Smooth muscle cell (in vitro differentiated cells): ENCODE measurements around the gene C17orf67. TPM values are rescaled to one million over a fixed set of nuclear protein-coding genes. Genes with fewer than 3 reads are reported as not detected.

Experiments
- DNase-seq: peaks from one replicate; lab custom pipeline; 2025; ENCODE audit not compliant: unreplicated experiment; lab: John Stamatoyannopoulos, UW
- H2AFZ ChIP-seq: fragments of 200-600 bp; sonication (generic); 2 replicates; pipeline ENCODE4 v1.6.0; 2016; ENCODE audit warnings: antibody characterized with exemption, low read depth, mild to moderate bottlenecking
- H3F3A ChIP-seq: fragments of 200-600 bp; sonication (generic); 2 replicates; pipeline ENCODE4 v1.6.0; 2017; ENCODE audit warnings: antibody characterized with exemption, low read depth
- H3K27ac ChIP-seq: fragments of 200-600 bp; sonication (generic); 2 replicates; pipeline ENCODE4 v1.5.1; 2016; ENCODE audit warnings: low read depth, mild to moderate bottlenecking
- H3K27me3 ChIP-seq: fragments of 200-600 bp; sonication (generic); 2 replicates; pipeline ENCODE4 v1.6.1; 2016; ENCODE audit warnings: low read depth, mild to moderate bottlenecking
- H3K36me3 ChIP-seq: fragments of 200-600 bp; sonication (generic); 2 replicates; pipeline ENCODE4 v1.5.1; 2016; ENCODE audit warnings: low read depth
- H3K4me1 ChIP-seq: fragments of 200-600 bp; sonication (generic); 2 replicates; pipeline ENCODE4 v1.5.1; 2016; ENCODE audit warnings: low read depth
- H3K4me2 ChIP-seq: fragments of 200-600 bp; sonication (generic); 2 replicates; pipeline ENCODE4 v1.6.0; 2016; ENCODE audit warnings: mild to moderate bottlenecking
- H3K4me3 ChIP-seq: fragments of 200-600 bp; sonication (generic); 2 replicates; pipeline ENCODE4 v1.5.1; 2016; ENCODE audit warnings: mild to moderate bottlenecking
- H3K79me2 ChIP-seq: fragments of 200-600 bp; sonication (generic); 2 replicates; pipeline ENCODE4 v1.6.0; 2016; ENCODE audit warnings: low read depth, mild to moderate bottlenecking
- H3K9ac ChIP-seq: fragments of 200-600 bp; sonication (generic); 2 replicates; pipeline ENCODE4 v1.6.0; 2016; ENCODE audit warnings: low read depth
- H3K9me3 ChIP-seq: fragments of 200-600 bp; sonication (generic); replicated peaks from 2 replicates; pipeline ENCODE4 v1.5.1; 2016; ENCODE audit warnings: low read depth
- H4K20me1 ChIP-seq: fragments of 200-600 bp; sonication (generic); 2 replicates; pipeline ENCODE4 v1.6.0; 2016; ENCODE audit warnings: low read depth
- CTCF ChIP-seq: fragments of 200-600 bp; sonication (generic); IDR thresholded peaks from 2 replicates; pipeline ENCODE4 v1.5.1; 2017; ENCODE audit warnings: borderline replicate concordance, mild to moderate bottlenecking, antibody characterized with exemption; ENCODE audit not compliant: insufficient read depth, poor library complexity, severe bottlenecking
- WGBS: methylation state at CpG from one replicate; pipeline ENCODE4 v1.1.7; 2016; ENCODE audit warnings: low lambda C conversion rate; 5-methylcytosine and 5-hydroxymethylcytosine counted together
- polyA plus RNA-seq: library from polyadenylated mRNA; unstranded; fragments of >200 nt; fragmentation: Nextera tagmentation; extraction: Ambion mirVana; gene quantifications from 2 replicates; pipeline ENCODE4 v1.2.1, GENCODE V29; 2016
- total RNA-seq: library from RNA; depleted of rRNA; stranded (reverse); fragments of >200 nt; gene quantifications from 2 replicates; pipeline ENCODE4 v1.2.3, GENCODE V29; 2014

The C17orf67 gene
- total and polyA plus RNA-seq, 2 experiments from 2014 or later: 0.47 TPM; not detected in 1

GRCh38 chr17:56868716-56869115 is 35.0 kb upstream of the C17orf67 start:
- no peak for DNase-seq
- Histone ChIP-seq H4K20me1 (no peaks in the 10 kb centered on the region), H3K36me3 (no peaks in the 10 kb centered on the region), H2AFZ (no peak overlapping the region), H3F3A (no peaks in the 10 kb centered on the region), H3K9me3 (no peaks in the 10 kb centered on the region), H3K4me1 (no peaks in the 10 kb centered on the region), H3K79me2 (no peaks in the 10 kb centered on the region), H3K9ac (no peak overlapping the region), H3K27ac (no peak overlapping the region), H3K4me3 (no peak overlapping the region), H3K27me3 (no peaks in the 10 kb centered on the region), H3K4me2 (no peak overlapping the region)
- 94% methylated on average over 3 of the region's 3 CpGs for WGBS
- no peak for TF ChIP-seq CTCF

DNA sequence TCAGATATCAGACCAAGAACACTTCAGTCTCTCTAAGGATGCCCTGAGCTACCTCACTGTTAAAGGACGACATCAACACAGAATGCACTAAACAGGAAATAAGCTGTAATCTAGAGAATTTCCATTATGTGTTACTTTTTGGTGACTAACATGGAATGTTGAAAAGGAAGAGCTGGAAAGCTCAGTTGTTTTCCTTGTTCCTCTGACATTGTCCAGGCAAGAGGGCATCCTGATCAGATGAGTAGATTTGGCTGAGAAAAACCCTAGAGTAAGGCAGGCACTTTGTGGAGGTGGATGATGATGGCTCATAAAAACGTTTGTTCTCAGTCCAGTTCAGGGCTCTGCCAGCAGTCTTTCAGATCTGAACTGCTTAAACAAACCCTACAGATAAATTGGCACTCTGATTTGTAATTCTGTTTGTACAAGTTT is 34.2 kb upstream of the C17orf67 start:
- DNase-seq: no peak
- no peaks in the 10 kb centered on the region for H4K20me1 ChIP-seq
- no peak overlapping the region for H3K4me2 ChIP-seq
- no peak for TF ChIP-seq CTCF
- H3K4me1 ChIP-seq: no peaks in the 10 kb centered on the region
- no peaks in the 10 kb centered on the region for H3K9me3 ChIP-seq
- H3K79me2 ChIP-seq: no peaks in the 10 kb centered on the region
- H3F3A ChIP-seq: no peaks in the 10 kb centered on the region
- no peak overlapping the region for H3K9ac ChIP-seq
- no peaks in the 10 kb centered on the region for H3K36me3 ChIP-seq
- H2AFZ ChIP-seq: no peak overlapping the region
- WGBS: 2% methylated on average over 2 of the region's 2 CpGs
- no peak overlapping the region for H3K4me3 ChIP-seq
- H3K27me3 ChIP-seq: no peaks in the 10 kb centered on the region
- H3K27ac ChIP-seq: no peak overlapping the region

DNA sequence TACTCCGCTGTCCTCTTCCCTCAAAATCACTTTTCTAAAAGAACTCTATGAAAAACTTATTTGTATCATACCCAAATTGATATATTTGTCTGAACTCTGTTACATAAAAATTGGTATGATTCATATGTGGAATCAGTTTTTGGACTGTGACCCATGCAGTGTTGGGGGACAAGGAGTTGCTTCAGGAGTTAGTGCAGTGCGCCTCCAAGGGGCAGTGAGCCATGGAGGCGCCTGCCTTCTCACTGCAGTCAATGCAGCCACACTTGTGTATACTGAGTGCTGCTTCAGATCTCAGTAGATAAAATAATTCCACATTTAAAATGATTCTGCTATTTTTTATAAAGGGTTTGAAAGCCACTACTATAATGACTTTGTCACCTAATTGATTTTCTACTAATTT is 32.8 kb upstream of the C17orf67 start:
- Histone ChIP-seq H3K9ac (no peak overlapping the region), H3F3A (no peaks in the 10 kb centered on the region), H3K79me2 (no peaks in the 10 kb centered on the region), H3K27ac (no peak overlapping the region), H3K27me3 (no peaks in the 10 kb centered on the region), H3K4me2 (no peak overlapping the region), H3K36me3 (no peaks in the 10 kb centered on the region), H3K4me1 (no peaks in the 10 kb centered on the region), H4K20me1 (no peaks in the 10 kb centered on the region), H3K4me3 (no peak overlapping the region), H3K9me3 (no peaks in the 10 kb centered on the region), H2AFZ (no peak overlapping the region)
- TF ChIP-seq CTCF: no peak
- WGBS: 52% methylated on average over 3 of the region's 3 CpGs
- DNase-seq: no peak

- H3K27ac ChIP-seq: no peak overlapping the region
- TF ChIP-seq CTCF: no peak
- 74% methylated on average over 5 of the region's 5 CpGs for WGBS
- no peaks in the 10 kb centered on the region for H3K79me2 ChIP-seq
- no peaks in the 10 kb centered on the region for H4K20me1 ChIP-seq
- H3K36me3 ChIP-seq: no peaks in the 10 kb centered on the region
- H3K9ac ChIP-seq: no peak overlapping the region
- H3K4me2 ChIP-seq: no peak overlapping the region
- H3K9me3 ChIP-seq: no peaks in the 10 kb centered on the region
- H3K27me3 ChIP-seq: no peaks in the 10 kb centered on the region
- no peak for DNase-seq
- H3K4me3 ChIP-seq: no peak overlapping the region
- H3F3A ChIP-seq: no peaks in the 10 kb centered on the region
- no peaks in the 10 kb centered on the region for H3K4me1 ChIP-seq
- H2AFZ ChIP-seq: no peak overlapping the region
Measured at GRCh38 chr17:56866076-56866475, 32.4 kb upstream of the C17orf67 start.
